Measurements from ENCODE around the gene TMPRSS15. TPM values are rescaled to one million over a fixed set of nuclear protein-coding genes. Genes with fewer than 3 reads are reported as not detected.

TMPRSS15 gene
- polyA plus RNA-seq, 1 donor (not counting 4 experiments of a cell fraction or from before 2014, with no cell fraction given) = not detected

- no peak overlapping the region for H3K4me3 ChIP-seq (ENCODE audit: control insufficient read depth in 2 of 3, extremely low read depth in 1 of 3, insufficient read depth in 2 of 3, low read depth in 1 of 3, low read length in 3 of 3)
- no peaks in the 10 kb centered on the region for H3K36me3 ChIP-seq (ENCODE audit: control insufficient read depth in 2 of 2, extremely low read depth in 1 of 2, insufficient read depth in 2 of 2, low read length in 2 of 2)
- dilution Hi-C loops (cut with MboI; ENCODE audit: extremely low pct_ligation_motif_present, low sequenced_read_pairs) = no loop called here
- DNase-seq (ENCODE audit: low read depth, low spot score) (no peak), FAIRE-seq (no peak)
- H3K27me3 ChIP-seq (ENCODE audit: control insufficient read depth, extremely low read depth, insufficient read depth, low read length) = no peaks in the 10 kb centered on the region
- H3K9me1 ChIP-seq (ENCODE audit: control insufficient read depth, extremely low read depth, insufficient read depth, low read length) = no peaks in the 10 kb centered on the region
- no peak for TF ChIP-seq EZH2 (IDR thresholded peaks at IDR 0.05; ENCODE audit: low read length)
- no peak for TF ChIP-seq CTCF (optimal IDR thresholded peaks at IDR 0.05 in 1 of 3, IDR thresholded peaks at IDR 0.05 in 1 of 3, conservative IDR thresholded peaks at IDR 0.05 in 1 of 3; ENCODE audit: extremely low read depth in 1 of 3, insufficient read depth in 2 of 3, low read length in 3 of 3)
- H3K4me2 ChIP-seq (ENCODE audit: control insufficient read depth, extremely low read depth, insufficient read depth, low read depth, low read length) = no peak overlapping the region
- no peaks in the 10 kb centered on the region for H4K20me1 ChIP-seq (ENCODE audit: control insufficient read depth, extremely low read depth, insufficient read depth, low read length)
- no peak overlapping the region for H3K9ac ChIP-seq (ENCODE audit: control insufficient read depth, extremely low read depth, insufficient read depth, low read length)
- no peak overlapping the region for H2AFZ ChIP-seq (ENCODE audit: control insufficient read depth, low read length)
- H3K4me1 ChIP-seq (ENCODE audit: control insufficient read depth, extremely low read depth, insufficient read depth, low read length) = no peaks in the 10 kb centered on the region
- H3K27ac ChIP-seq (ENCODE audit: control insufficient read depth, insufficient read depth, low read length) = no peak overlapping the region
- no peaks in the 10 kb centered on the region for H3K79me2 ChIP-seq (ENCODE audit: control insufficient read depth, insufficient read depth, low read length)
- no peaks in the 10 kb centered on the region for H3K9me3 ChIP-seq (ENCODE audit: control insufficient read depth, low read depth, low read length)
Measured at GRCh38 chr21:18294100-18294499, 109.5 kb downstream of the TMPRSS15 start.

GRCh38 chr21:18289876-18290275 is 113.7 kb downstream of the TMPRSS15 start:
- no peak for FAIRE-seq
- dilution Hi-C loops (cut with MboI; ENCODE audit: extremely low pct_ligation_motif_present, low sequenced_read_pairs) = no loop called here
- no peaks in the 10 kb centered on the region for H3K9me1 ChIP-seq (ENCODE audit: control insufficient read depth, extremely low read depth, insufficient read depth, low read length)

More at GRCh38 chr21:18289876-18290275, 113.7 kb downstream of the TMPRSS15 start:
- TF ChIP-seq CTCF (optimal IDR thresholded peaks at IDR 0.05 in 1 of 3, IDR thresholded peaks at IDR 0.05 in 1 of 3, conservative IDR thresholded peaks at IDR 0.05 in 1 of 3; ENCODE audit: extremely low read depth in 1 of 3, insufficient read depth in 2 of 3, low read length in 3 of 3) = no peak
- TF ChIP-seq EZH2 (IDR thresholded peaks at IDR 0.05; ENCODE audit: low read length) = no peak
- Histone ChIP-seq H3K4me1 (ENCODE audit: control insufficient read depth, extremely low read depth, insufficient read depth, low read length) (no peaks in the 10 kb centered on the region), H3K27me3 (ENCODE audit: control insufficient read depth, extremely low read depth, insufficient read depth, low read length) (no peaks in the 10 kb centered on the region), H4K20me1 (ENCODE audit: control insufficient read depth, extremely low read depth, insufficient read depth, low read length) (no peaks in the 10 kb centered on the region), H3K79me2 (ENCODE audit: control insufficient read depth, insufficient read depth, low read length) (no peaks in the 10 kb centered on the region), H3K9me3 (ENCODE audit: control insufficient read depth, low read depth, low read length) (no peaks in the 10 kb centered on the region), H3K9ac (ENCODE audit: control insufficient read depth, extremely low read depth, insufficient read depth, low read length) (no peak overlapping the region), H3K4me3 (ENCODE audit: control insufficient read depth in 2 of 3, extremely low read depth in 1 of 3, insufficient read depth in 2 of 3, low read depth in 1 of 3, low read length in 3 of 3) (no peak overlapping the region), H3K4me2 (ENCODE audit: control insufficient read depth, extremely low read depth, insufficient read depth, low read depth, low read length) (no peak overlapping the region), H3K36me3 (ENCODE audit: control insufficient read depth in 2 of 2, extremely low read depth in 1 of 2, insufficient read depth in 2 of 2, low read length in 2 of 2) (no peaks in the 10 kb centered on the region), H2AFZ (ENCODE audit: control insufficient read depth, low read length) (no peak overlapping the region), H3K27ac (ENCODE audit: control insufficient read depth, insufficient read depth, low read length) (no peak overlapping the region)
- no peak for DNase-seq (ENCODE audit: low read depth, low spot score)

Measured in keratinocyte (primary cell).